Naive thymus-derived CD4-positive, alpha-beta T cell (primary cell): ENCODE results near the gene MLH3. TPM values are rescaled to one million over a fixed set of nuclear protein-coding genes. Genes with fewer than 3 reads are reported as not detected.

ENCODE experiments used
- ATAC-seq: fragments of 150-1000 bp; cut with Tn5 transposase; 2 replicates; pipeline ENCODE4 v1.10.0; 2021; ENCODE audit warnings: mild to moderate bottlenecking, moderate library complexity
- CTCF ChIA-PET: fragments of 350-600 bp; sonication (Branson Sonifier 250); formaldehyde crosslinking; loops from one replicate; lab custom pipeline; 2021; ENCODE audit warnings: antibody characterized with exemption; lab: Charles Lee
- POLR2A ChIA-PET: fragments of 350-600 bp; sonication (Branson Sonifier 250); formaldehyde crosslinking; loops from one replicate; lab custom pipeline; 2021; ENCODE audit warnings: antibody characterized with exemption, inconsistent platforms; lab: Charles Lee
- DNase-seq, 9 donors: peaks; one replicate each; pipeline versions ENCODE4 v3.0.0 to v3.0.0-alpha.2; 2020 to 2022; ENCODE audit warnings: mixed read lengths in 1 of 9
- H3K27ac ChIP-seq: one replicate; pipeline ENCODE4 v1.7.0; 2013; ENCODE audit warnings: mild to moderate bottlenecking, low read depth, low read length, moderate library complexity
- H3K27me3 ChIP-seq, 2 donors: one replicate each; pipeline ENCODE4 v1.7.0; 2013; ENCODE audit warnings: low read length in 2 of 2, mild to moderate bottlenecking in 2 of 2, moderate library complexity in 2 of 2; ENCODE audit not compliant: control insufficient read depth in 2 of 2, insufficient read depth in 2 of 2
- H3K36me3 ChIP-seq, 3 experiments: 1 replicate in 2 of 3; 2 replicates in 1 of 3; pipeline ENCODE4 v1.7.0; 2013; ENCODE audit warnings: low read length in 3 of 3, mild to moderate bottlenecking in 3 of 3, moderate library complexity in 1 of 3; ENCODE audit not compliant: insufficient read depth in 3 of 3, control insufficient read depth in 2 of 3
- H3K4me1 ChIP-seq, 2 donors: one replicate each; pipeline ENCODE4 v1.7.0; 2013; ENCODE audit warnings: low read length in 2 of 2, mild to moderate bottlenecking in 2 of 2, moderate library complexity in 1 of 2; ENCODE audit not compliant: control insufficient read depth in 2 of 2, insufficient read depth in 2 of 2
- H3K4me3 ChIP-seq: 2 replicates; pipeline ENCODE4 v1.7.0; 2013; ENCODE audit warnings: mild to moderate bottlenecking, low read length
- H3K9me3 ChIP-seq, 3 experiments: 1 replicate in 2 of 3; 2 replicates in 1 of 3; pipeline ENCODE4 v1.7.0; 2013; ENCODE audit warnings: low read length in 3 of 3; ENCODE audit not compliant: control insufficient read depth in 2 of 3
- H3K27ac Mint-ChIP-seq, 9 donors: one replicate each; pipeline ENCODE4 v1.8.0; 2020 to 2022; ENCODE audit warnings: mixed read lengths in 9 of 9, mild to moderate bottlenecking in 8 of 9, moderate library complexity in 5 of 9, inconsistent platforms in 2 of 9
- H3K27me3 Mint-ChIP-seq, 5 donors: one replicate each; pipeline ENCODE4 v1.8.0; 2021 to 2022; ENCODE audit warnings: mixed read lengths in 5 of 5, mild to moderate bottlenecking in 1 of 5
- H3K36me3 Mint-ChIP-seq, 5 donors: one replicate each; pipeline ENCODE4 v1.8.0; 2020 to 2022; ENCODE audit warnings: mixed read lengths in 5 of 5, mild to moderate bottlenecking in 3 of 5, inconsistent platforms in 1 of 5
- H3K4me1 Mint-ChIP-seq, 7 donors: one replicate each; pipeline ENCODE4 v1.8.0; 2020 to 2022; ENCODE audit warnings: mixed read lengths in 7 of 7, mild to moderate bottlenecking in 3 of 7, inconsistent platforms in 1 of 7
- H3K4me3 Mint-ChIP-seq, 10 donors: one replicate each; pipeline ENCODE4 v1.8.0; 2020 to 2022; ENCODE audit warnings: mild to moderate bottlenecking in 10 of 10, mixed read lengths in 10 of 10, moderate library complexity in 6 of 10, inconsistent platforms in 2 of 10
- H3K9me3 Mint-ChIP-seq, 11 donors: one replicate each; pipeline ENCODE4 v1.8.0; 2020 to 2022; ENCODE audit warnings: mixed read lengths in 11 of 11, mild to moderate bottlenecking in 4 of 11, inconsistent platforms in 1 of 11, moderate library complexity in 1 of 11
- intact Hi-C, 2 donors: fragments of 100-400 bp; cut with micrococcal nuclease; formaldehyde crosslinking; loops; one replicate each; pipeline ENCODE4 v1.15.1; 2023
- polyA plus RNA-seq, 2 donors: library from polyadenylated mRNA; unstranded; fragments of 300-500 nt; fragmentation: Illumina TruSeq; gene quantifications; one replicate each; pipeline ENCODE4 v1.2.3, GENCODE V29; 2021
- total RNA-seq, 6 experiments: library from RNA in 5 of 6; stranded (reverse) in 5 of 6; gene quantifications; 1 replicate in 5 of 6; 2 replicates in 1 of 6; pipeline ENCODE4 v1.2.3 and lab custom pipeline; 2021 to 2026

The MLH3 gene
- total and polyA plus RNA-seq, 7 experiments from 2014 or later = 11.4 to 26.7 (median 20.4) TPM

- POLR2A ChIA-PET = no interaction called here
- no peak for DNase-seq
- peaks cover 8 to 25% (median 23%) of the 10 kb centered on the region in 5 donors for H3K36me3 Mint-ChIP-seq
- Histone ChIP-seq H3K4me3 (no peak overlapping the region), H3K36me3 (peaks cover 4 to 22% (median 5%) of the 10 kb centered on the region in 3 experiments), H3K27ac (no peak overlapping the region), H3K4me1 (peaks cover 0 to 4% of the 10 kb centered on the region in 2 donors), H3K9me3 (no peaks in the 10 kb centered on the region), H3K27me3 (no peaks in the 10 kb centered on the region)
- CTCF ChIA-PET = no interaction called here
- H3K27me3 Mint-ChIP-seq = no peaks in the 10 kb centered on the region
- H3K9me3 Mint-ChIP-seq = no peaks in the 10 kb centered on the region
- ATAC-seq = no peak
- no peak overlapping the region for H3K27ac Mint-ChIP-seq
- no peak overlapping the region for H3K4me3 Mint-ChIP-seq
- peaks cover 14 to 26% (median 22%) of the 10 kb centered on the region in 7 donors for H3K4me1 Mint-ChIP-seq
- intact Hi-C loops = no loop called here
Measured at GRCh38 chr14:75040959-75041358, 10.3 kb downstream of the MLH3 start.

DNA sequence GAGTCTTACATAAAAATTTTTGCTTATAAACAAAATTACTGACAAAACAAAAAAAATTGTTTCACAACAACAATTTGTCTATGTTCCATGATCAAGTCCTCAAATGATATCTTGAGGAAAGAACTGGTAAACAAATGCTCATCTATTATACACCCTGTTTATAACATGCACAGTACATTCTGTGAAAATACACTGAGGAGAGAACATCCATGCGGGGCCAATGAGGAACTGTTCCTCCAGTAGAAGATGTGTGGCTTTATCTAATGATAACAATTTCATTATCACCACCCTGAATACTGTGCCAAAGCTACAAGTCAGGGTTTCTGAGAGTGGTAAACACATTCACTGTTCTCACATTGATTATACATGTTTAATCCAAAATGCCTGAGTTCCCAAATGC, 10.8 kb downstream of the MLH3 start:
- H3K27me3 ChIP-seq = no peaks in the 10 kb centered on the region
- peaks cover 10 to 23% (median 18%) of the 10 kb centered on the region in 7 donors for H3K4me1 Mint-ChIP-seq
- DNase-seq (no peak), ATAC-seq (no peak)
- H3K4me3 Mint-ChIP-seq = no peak overlapping the region
- intact Hi-C loops = no loop called here
- H3K9me3 Mint-ChIP-seq = no peaks in the 10 kb centered on the region
- no peak overlapping the region for H3K27ac ChIP-seq
- peaks cover 8 to 28% (median 27%) of the 10 kb centered on the region in 5 donors for H3K36me3 Mint-ChIP-seq
- ChIA-PET POLR2A (no interaction called here), CTCF (no interaction called here)
- no peaks in the 10 kb centered on the region for H3K9me3 ChIP-seq
- H3K36me3 ChIP-seq = peaks cover 4 to 26% (median 5%) of the 10 kb centered on the region in 3 experiments
- peaks cover 0 to 4% of the 10 kb centered on the region in 2 donors for H3K4me1 ChIP-seq
- H3K27ac Mint-ChIP-seq = no peak overlapping the region
- no peak overlapping the region for H3K4me3 ChIP-seq
- H3K27me3 Mint-ChIP-seq = no peaks in the 10 kb centered on the region

DNA sequence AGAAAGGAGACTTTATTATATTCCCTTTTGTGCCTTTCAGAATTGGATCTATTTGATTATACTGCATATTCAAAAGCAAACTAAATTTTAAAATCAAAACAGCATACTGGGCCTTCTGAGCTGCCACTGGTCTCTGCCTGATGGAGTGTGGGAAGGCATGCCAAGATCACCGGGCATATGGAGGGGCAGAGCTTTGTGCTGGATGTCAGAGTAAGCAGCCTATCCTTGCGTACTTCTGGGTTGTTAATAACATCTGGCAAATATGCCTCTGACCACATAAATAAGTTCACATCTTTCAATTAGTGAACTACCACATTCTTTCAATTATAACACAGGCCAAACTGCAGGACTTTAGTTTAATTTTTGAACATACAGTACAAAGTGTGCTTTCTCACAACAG, 18.3 kb downstream of the MLH3 start:
- Mint-ChIP-seq H3K36me3 (peaks cover 13 to 55% (median 28%) of the 10 kb centered on the region in 5 donors), H3K27ac (no peak overlapping the region), H3K27me3 (no peaks in the 10 kb centered on the region), H3K4me1 (peaks cover 0 to 6% (median 2%) of the 10 kb centered on the region in 7 donors), H3K9me3 (no peaks in the 10 kb centered on the region), H3K4me3 (no peak overlapping the region)
- Histone ChIP-seq H3K36me3 (peaks cover 2 to 45% (median 5%) of the 10 kb centered on the region in 3 experiments), H3K9me3 (no peaks in the 10 kb centered on the region), H3K4me3 (no peak overlapping the region), H3K27ac (no peak overlapping the region), H3K4me1 (no peaks in the 10 kb centered on the region), H3K27me3 (no peaks in the 10 kb centered on the region)
- POLR2A ChIA-PET = no interaction called here
- DNase-seq (no peak), ATAC-seq (no peak)
- CTCF ChIA-PET = no interaction called here
- intact Hi-C loops = no loop called here

DNA sequence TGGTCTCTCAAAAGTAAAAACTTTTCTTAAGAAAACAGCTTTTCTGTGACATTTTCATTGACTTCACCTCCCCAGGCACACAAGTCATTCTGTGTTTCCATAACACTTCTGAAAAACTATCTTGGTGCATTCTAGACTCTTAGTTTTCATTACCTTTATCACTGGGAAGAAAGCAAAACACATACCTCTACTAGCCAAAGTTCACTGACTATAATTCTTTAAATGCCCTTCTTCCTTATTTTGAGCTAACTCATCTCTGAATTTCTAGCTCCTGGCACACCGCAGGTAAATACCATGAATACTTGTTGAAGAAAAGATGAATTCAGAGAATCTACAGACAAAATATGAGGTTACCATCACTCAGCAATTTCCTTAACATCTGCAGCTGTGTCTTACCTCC, 21.1 kb downstream of the MLH3 start:
- peaks cover 5 to 44% (median 20%) of the 10 kb centered on the region in 5 donors for H3K36me3 Mint-ChIP-seq
- CTCF ChIA-PET = interaction anchor here (1.0 kb wide), 1 partner anchor 421 kb away, joined by 3 read pairs; no protein-coding TSS in a partner anchor

DNA sequence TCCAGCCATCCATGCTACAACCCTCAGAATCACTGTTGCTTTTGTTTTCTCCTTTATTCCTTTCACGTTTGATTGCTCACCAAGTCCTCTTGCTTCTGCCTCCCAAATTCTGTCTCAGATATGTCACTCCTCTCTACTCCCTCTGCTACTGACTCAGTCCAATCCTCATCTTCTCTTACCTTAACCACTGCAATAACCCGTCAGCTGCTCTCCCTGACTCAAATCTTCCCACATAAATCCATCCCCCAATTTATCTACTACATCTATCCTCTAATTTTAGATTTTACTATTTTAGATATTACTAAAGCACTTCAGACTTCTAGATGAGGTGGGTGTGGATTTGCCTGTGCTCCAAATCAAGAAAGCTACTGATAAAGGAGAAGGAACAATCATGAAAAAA, 25.4 kb downstream of the MLH3 start:
- H3K4me1 ChIP-seq = no peaks in the 10 kb centered on the region
- no peaks in the 10 kb centered on the region for H3K27me3 ChIP-seq
- Mint-ChIP-seq H3K27me3 (no peaks in the 10 kb centered on the region), H3K4me3 (no peak overlapping the region), H3K4me1 (peaks cover 0 to 2% (median 0%) of the 10 kb centered on the region in 7 donors), H3K27ac (no peak overlapping the region), H3K9me3 (no peaks in the 10 kb centered on the region), H3K36me3 (peaks cover 7 to 30% (median 21%) of the 10 kb centered on the region in 5 donors)
- no peak overlapping the region for H3K27ac ChIP-seq
- peaks cover 0 to 33% (median 0%) of the 10 kb centered on the region in 3 experiments for H3K36me3 ChIP-seq
- POLR2A ChIA-PET = no interaction called here
- intact Hi-C loops = no loop called here
- CTCF ChIA-PET = interaction anchor here (0.7 kb wide), 1 partner anchor 325 kb away, joined by 3 read pairs; no protein-coding TSS in a partner anchor
- H3K4me3 ChIP-seq = no peak overlapping the region
- DNase-seq (no peak), ATAC-seq (no peak)
- no peaks in the 10 kb centered on the region for H3K9me3 ChIP-seq

More for the DNA sequence above, 21.1 kb downstream of the MLH3 start:
- Mint-ChIP-seq H3K4me3 (no peak overlapping the region), H3K27me3 (no peaks in the 10 kb centered on the region), H3K4me1 (peaks cover 0 to 2% (median 0%) of the 10 kb centered on the region in 7 donors), H3K9me3 (no peaks in the 10 kb centered on the region), H3K27ac (no peak overlapping the region)
- DNase-seq (no peak), ATAC-seq (no peak)
- H3K4me3 ChIP-seq = no peak overlapping the region
- POLR2A ChIA-PET = no interaction called here
- peaks cover 0 to 46% (median 5%) of the 10 kb centered on the region in 3 experiments for H3K36me3 ChIP-seq
- no peaks in the 10 kb centered on the region for H3K4me1 ChIP-seq
- no peak overlapping the region for H3K27ac ChIP-seq
- no peaks in the 10 kb centered on the region for H3K27me3 ChIP-seq
- intact Hi-C loops = no loop called here
- no peaks in the 10 kb centered on the region for H3K9me3 ChIP-seq

- Mint-ChIP-seq H3K4me3 (no peak overlapping the region), H3K36me3 (peaks cover 5 to 27% (median 17%) of the 10 kb centered on the region in 5 donors), H3K27ac (no peak overlapping the region), H3K4me1 (peaks cover 0 to 2% (median 0%) of the 10 kb centered on the region in 7 donors), H3K27me3 (no peaks in the 10 kb centered on the region), H3K9me3 (no peaks in the 10 kb centered on the region)
- ATAC-seq (peak; percentile 74), DNase-seq (no peak)
- peaks cover 0 to 30% (median 0%) of the 10 kb centered on the region in 3 experiments for H3K36me3 ChIP-seq
- no peak overlapping the region for H3K27ac ChIP-seq
- intact Hi-C loops = no loop called here
- POLR2A ChIA-PET = interaction anchor here (1.7 kb wide), 1 partner anchor 21 kb away, joined by 5 read pairs; no protein-coding TSS in a partner anchor
- no peaks in the 10 kb centered on the region for H3K4me1 ChIP-seq
- CTCF ChIA-PET = no interaction called here
- no peaks in the 10 kb centered on the region for H3K9me3 ChIP-seq
- H3K27me3 ChIP-seq = no peaks in the 10 kb centered on the region
- H3K4me3 ChIP-seq = no peak overlapping the region
Measured at GRCh38 chr14:75025082-75025481, 26.2 kb downstream of the MLH3 start.

- Mint-ChIP-seq H3K36me3 (peaks cover 5 to 37% (median 21%) of the 10 kb centered on the region in 5 donors), H3K27me3 (no peaks in the 10 kb centered on the region), H3K27ac (no peak overlapping the region), H3K4me1 (peaks cover 0 to 2% (median 0%) of the 10 kb centered on the region in 7 donors), H3K4me3 (no peak overlapping the region), H3K9me3 (no peaks in the 10 kb centered on the region)
- Histone ChIP-seq H3K27me3 (no peaks in the 10 kb centered on the region), H3K9me3 (no peaks in the 10 kb centered on the region), H3K4me3 (no peak overlapping the region), H3K4me1 (no peaks in the 10 kb centered on the region), H3K36me3 (peaks cover 0 to 35% (median 0%) of the 10 kb centered on the region in 3 experiments), H3K27ac (no peak overlapping the region)
- POLR2A ChIA-PET = interaction anchor here (0.9 kb wide), 1 partner anchor 9 kb away, joined by 3 read pairs; no protein-coding TSS in a partner anchor
- ATAC-seq (no peak), DNase-seq (no peak)
- intact Hi-C loops = no loop called here
- CTCF ChIA-PET = interaction anchor here (0.7 kb wide), 1 partner anchor 58 kb away, joined by 3 read pairs; no protein-coding TSS in a partner anchor
Measured at GRCh38 chr14:75023108-75023507, 28.2 kb downstream of the MLH3 start.
